ENCODE measurements around the gene CDC25C. TPM values are rescaled to one million over a fixed set of nuclear protein-coding genes. Genes with fewer than 3 reads are reported as not detected.

The CDC25C gene
- polyA plus RNA-seq, 1 of the 3 experiments (the other 2 are of a cell fraction) = 5.2 TPM

DNA sequence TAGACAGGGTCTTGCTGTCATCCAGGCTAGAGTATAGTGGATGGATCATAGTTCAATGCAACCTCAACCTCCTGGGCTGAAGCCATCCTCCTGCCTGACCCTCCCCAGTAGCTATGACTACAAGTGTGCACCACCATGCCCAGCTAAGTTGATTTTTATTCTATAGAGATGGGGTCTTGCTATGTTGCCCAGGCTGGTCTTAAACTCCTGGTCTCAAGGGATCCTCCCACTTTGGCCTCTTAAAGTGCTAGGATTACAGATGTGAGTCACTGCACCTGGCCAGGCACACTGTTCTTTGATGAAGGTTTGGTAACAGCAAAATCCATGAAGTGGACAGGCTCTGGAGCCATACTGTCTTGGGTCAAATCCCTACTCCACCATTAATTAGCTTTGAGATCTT lies 50.7 kb downstream of the CDC25C start:
- H3K9me2 ChIP-seq = no peaks in the 10 kb centered on the region
- POLR2A ChIA-PET = no interaction called here
- peaks cover 0 to 6% of the 10 kb centered on the region in 2 experiments; a peak in 1 of 4 replicates for H3K4me1 ChIP-seq (ENCODE audit: control insufficient read depth in 1 of 2, insufficient read depth in 2 of 2, low read depth in 1 of 2, low read length in 1 of 2)
- no peak overlapping the region for H3K4me2 ChIP-seq
- H3K27ac ChIP-seq (ENCODE audit: low read depth in 2 of 2, low read length in 1 of 2) = no peak overlapping the region
- H3F3A ChIP-seq (replicated peaks; ENCODE audit: insufficient read depth) = no peaks in the 10 kb centered on the region
- H3K79me2 ChIP-seq (ENCODE audit: insufficient read depth) = no peaks in the 10 kb centered on the region
- no peak overlapping the region for H2AFZ ChIP-seq (ENCODE audit: low read depth)
- no peak overlapping the region for H3K4me3 ChIP-seq (ENCODE audit: low read depth in 2 of 2, low read length in 1 of 2)
- H3K36me3 ChIP-seq (replicated peaks in 1 of 2; ENCODE audit: control insufficient read depth in 1 of 2, insufficient read depth in 2 of 2, low read length in 1 of 2) = no peaks in the 10 kb centered on the region
- TF ChIP-seq RXRA (IDR thresholded peaks at IDR 0.05; ENCODE audit: borderline replicate concordance, low read depth) (no peak), TEAD4 (IDR thresholded peaks at IDR 0.05; ENCODE audit: borderline replicate concordance, insufficient read depth) (no peak), CHD2 (IDR thresholded peaks at IDR 0.05; ENCODE audit: low read length, partially characterized antibody) (no peak), SMC3 (IDR thresholded peaks at IDR 0.05; ENCODE audit: low read depth, low read length) (no peak), SIN3A (IDR thresholded peaks at IDR 0.05; ENCODE audit: borderline replicate concordance, low read depth, low read length) (no peak), EP300 (IDR thresholded peaks at IDR 0.05; ENCODE audit: borderline replicate concordance in 1 of 2, low read depth in 1 of 2, low read length in 1 of 2) (no peak), RCOR1 (IDR thresholded peaks at IDR 0.05; ENCODE audit: low read length) (no peak), MXI1 (IDR thresholded peaks at IDR 0.05; ENCODE audit: low read depth, low read length) (no peak)
- TF ChIP-seq, protein P1, sequence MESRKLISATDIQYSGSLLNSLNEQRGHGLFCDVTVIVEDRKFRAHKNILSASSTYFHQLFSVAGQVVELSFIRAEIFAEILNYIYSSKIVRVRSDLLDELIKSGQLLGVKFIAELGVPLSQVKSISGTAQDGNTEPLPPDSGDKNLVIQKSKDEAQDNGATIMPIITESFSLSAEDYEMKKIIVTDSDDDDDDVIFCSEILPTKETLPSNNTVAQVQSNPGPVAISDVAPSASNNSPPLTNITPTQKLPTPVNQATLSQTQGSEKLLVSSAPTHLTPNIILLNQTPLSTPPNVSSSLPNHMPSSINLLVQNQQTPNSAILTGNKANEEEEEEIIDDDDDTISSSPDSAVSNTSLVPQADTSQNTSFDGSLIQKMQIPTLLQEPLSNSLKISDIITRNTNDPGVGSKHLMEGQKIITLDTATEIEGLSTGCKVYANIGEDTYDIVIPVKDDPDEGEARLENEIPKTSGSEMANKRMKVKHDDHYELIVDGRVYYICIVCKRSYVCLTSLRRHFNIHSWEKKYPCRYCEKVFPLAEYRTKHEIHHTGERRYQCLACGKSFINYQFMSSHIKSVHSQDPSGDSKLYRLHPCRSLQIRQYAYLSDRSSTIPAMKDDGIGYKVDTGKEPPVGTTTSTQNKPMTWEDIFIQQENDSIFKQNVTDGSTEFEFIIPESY (IDR thresholded peaks at IDR 0.05; ENCODE audit: borderline replicate concordance, low read depth) = no peak
- TF ChIP-seq, protein P2, sequence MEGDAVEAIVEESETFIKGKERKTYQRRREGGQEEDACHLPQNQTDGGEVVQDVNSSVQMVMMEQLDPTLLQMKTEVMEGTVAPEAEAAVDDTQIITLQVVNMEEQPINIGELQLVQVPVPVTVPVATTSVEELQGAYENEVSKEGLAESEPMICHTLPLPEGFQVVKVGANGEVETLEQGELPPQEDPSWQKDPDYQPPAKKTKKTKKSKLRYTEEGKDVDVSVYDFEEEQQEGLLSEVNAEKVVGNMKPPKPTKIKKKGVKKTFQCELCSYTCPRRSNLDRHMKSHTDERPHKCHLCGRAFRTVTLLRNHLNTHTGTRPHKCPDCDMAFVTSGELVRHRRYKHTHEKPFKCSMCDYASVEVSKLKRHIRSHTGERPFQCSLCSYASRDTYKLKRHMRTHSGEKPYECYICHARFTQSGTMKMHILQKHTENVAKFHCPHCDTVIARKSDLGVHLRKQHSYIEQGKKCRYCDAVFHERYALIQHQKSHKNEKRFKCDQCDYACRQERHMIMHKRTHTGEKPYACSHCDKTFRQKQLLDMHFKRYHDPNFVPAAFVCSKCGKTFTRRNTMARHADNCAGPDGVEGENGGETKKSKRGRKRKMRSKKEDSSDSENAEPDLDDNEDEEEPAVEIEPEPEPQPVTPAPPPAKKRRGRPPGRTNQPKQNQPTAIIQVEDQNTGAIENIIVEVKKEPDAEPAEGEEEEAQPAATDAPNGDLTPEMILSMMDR (IDR thresholded peaks at IDR 0.05) = no peak
- TF ChIP-seq, protein P3, sequence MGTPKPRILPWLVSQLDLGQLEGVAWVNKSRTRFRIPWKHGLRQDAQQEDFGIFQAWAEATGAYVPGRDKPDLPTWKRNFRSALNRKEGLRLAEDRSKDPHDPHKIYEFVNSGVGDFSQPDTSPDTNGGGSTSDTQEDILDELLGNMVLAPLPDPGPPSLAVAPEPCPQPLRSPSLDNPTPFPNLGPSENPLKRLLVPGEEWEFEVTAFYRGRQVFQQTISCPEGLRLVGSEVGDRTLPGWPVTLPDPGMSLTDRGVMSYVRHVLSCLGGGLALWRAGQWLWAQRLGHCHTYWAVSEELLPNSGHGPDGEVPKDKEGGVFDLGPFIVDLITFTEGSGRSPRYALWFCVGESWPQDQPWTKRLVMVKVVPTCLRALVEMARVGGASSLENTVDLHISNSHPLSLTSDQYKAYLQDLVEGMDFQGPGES (IDR thresholded peaks at IDR 0.05; ENCODE audit: low read depth, low read length) = no peak
- TF ChIP-seq, protein P4, sequence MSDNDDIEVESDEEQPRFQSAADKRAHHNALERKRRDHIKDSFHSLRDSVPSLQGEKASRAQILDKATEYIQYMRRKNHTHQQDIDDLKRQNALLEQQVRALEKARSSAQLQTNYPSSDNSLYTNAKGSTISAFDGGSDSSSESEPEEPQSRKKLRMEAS (IDR thresholded peaks at IDR 0.05; ENCODE audit: low read depth) = no peak
- DNase-seq = no peak
- H3K27me3 ChIP-seq (ENCODE audit: insufficient read depth) = no peaks in the 10 kb centered on the region
- no peaks in the 10 kb centered on the region for H4K20me1 ChIP-seq (ENCODE audit: insufficient read depth)
- no peak overlapping the region for H3K9ac ChIP-seq
- no peaks in the 10 kb centered on the region for H3K9me3 ChIP-seq
- CTCF ChIA-PET = interaction anchor here (0.5 to 6.7 kb wide), 6 partner anchors 58 to 101 kb away, joined by 3 to 125 read pairs (median 4); partner anchors contain the start of gene KIF20A

Data from SK-N-SH (cell line).